ENCODE data around the gene NMRK1. TPM values are rescaled to one million over a fixed set of nuclear protein-coding genes. Genes with fewer than 3 reads are reported as not detected.

NMRK1 gene
- total RNA-seq, 2 experiments from 2014 or later, result 17.0 to 33.2 TPM

DNA sequence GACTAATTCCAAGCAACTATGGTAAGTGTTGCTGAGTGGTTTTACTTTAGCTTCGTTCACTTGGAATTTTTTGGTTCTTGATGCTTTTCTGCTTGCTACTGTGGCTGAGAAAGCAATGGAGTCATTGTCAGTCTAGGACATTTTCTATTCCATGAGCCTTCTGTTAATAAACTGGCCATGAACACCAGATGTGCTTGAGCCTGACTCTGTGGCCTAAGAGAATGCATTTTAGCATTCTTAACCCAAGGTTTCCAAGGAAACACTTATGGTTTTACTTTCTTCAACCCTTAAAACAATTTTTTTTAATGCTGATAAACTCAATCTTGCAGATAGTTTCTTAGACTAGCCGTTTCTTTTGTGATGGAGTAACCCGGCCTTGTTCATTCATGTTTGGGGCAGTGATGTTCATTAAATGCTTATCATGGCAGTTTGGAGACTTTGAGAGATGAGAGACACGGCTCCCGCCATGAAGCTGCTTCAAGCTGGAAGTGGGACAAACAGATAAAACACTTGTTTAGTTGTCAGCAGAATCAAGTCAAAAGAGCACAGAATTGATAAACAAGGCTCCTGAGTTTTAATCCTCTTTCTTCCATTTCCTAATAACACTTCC lies 42.8 kb upstream of the NMRK1 start:
- Histone ChIP-seq H3K4me3 (ENCODE audit: low read depth, low read length, poor library complexity, severe bottlenecking) (no peak overlapping the region), H3K36me3 (ENCODE audit: insufficient read depth, low read length) (peaks cover 50% of the 10 kb centered on the region), H3K9me3 (ENCODE audit: low read length) (no peaks in the 10 kb centered on the region), H3K4me2 (ENCODE audit: low read length) (no peak overlapping the region), H3K27ac (ENCODE audit: low read depth, low read length, poor library complexity, severe bottlenecking) (no peak overlapping the region), H2AFZ (ENCODE audit: low read length) (no peak overlapping the region), H3K4me1 (ENCODE audit: insufficient read depth, low read length, poor library complexity, severe bottlenecking) (no peaks in the 10 kb centered on the region), H4K20me1 (ENCODE audit: insufficient read depth, low read length) (no peaks in the 10 kb centered on the region), H3K79me2 (ENCODE audit: insufficient read depth, low read depth, low read length) (no peaks in the 10 kb centered on the region), H3K9me2 (ENCODE audit: insufficient read depth, low read length) (no peaks in the 10 kb centered on the region)
- ChIA-PET CTCF (ENCODE audit: unreplicated experiment) (no interaction called here), POLR2A (no interaction called here)
- BruUV-seq (replicated peaks), result no TSS peak
- TF ChIP-seq EZH2phosphoT487 (IDR thresholded peaks at IDR 0.05; ENCODE audit: borderline replicate concordance, low read depth, low read length), result no peak
- TF ChIP-seq, protein P1, sequence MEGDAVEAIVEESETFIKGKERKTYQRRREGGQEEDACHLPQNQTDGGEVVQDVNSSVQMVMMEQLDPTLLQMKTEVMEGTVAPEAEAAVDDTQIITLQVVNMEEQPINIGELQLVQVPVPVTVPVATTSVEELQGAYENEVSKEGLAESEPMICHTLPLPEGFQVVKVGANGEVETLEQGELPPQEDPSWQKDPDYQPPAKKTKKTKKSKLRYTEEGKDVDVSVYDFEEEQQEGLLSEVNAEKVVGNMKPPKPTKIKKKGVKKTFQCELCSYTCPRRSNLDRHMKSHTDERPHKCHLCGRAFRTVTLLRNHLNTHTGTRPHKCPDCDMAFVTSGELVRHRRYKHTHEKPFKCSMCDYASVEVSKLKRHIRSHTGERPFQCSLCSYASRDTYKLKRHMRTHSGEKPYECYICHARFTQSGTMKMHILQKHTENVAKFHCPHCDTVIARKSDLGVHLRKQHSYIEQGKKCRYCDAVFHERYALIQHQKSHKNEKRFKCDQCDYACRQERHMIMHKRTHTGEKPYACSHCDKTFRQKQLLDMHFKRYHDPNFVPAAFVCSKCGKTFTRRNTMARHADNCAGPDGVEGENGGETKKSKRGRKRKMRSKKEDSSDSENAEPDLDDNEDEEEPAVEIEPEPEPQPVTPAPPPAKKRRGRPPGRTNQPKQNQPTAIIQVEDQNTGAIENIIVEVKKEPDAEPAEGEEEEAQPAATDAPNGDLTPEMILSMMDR (conservative IDR thresholded peaks at IDR 0.05; ENCODE audit: low read length), result no peak
- intact Hi-C loops (cut with micrococcal nuclease; ENCODE audit: unreplicated experiment), result no loop called here
- no peak for DNase-seq (ENCODE audit: low spot score)

- Histone ChIP-seq H3K4me2 (ENCODE audit: low read length) (no peak overlapping the region), H2AFZ (ENCODE audit: low read length) (no peak overlapping the region), H4K20me1 (ENCODE audit: insufficient read depth, low read length) (no peaks in the 10 kb centered on the region), H3K27ac (ENCODE audit: low read depth, low read length, poor library complexity, severe bottlenecking) (no peak overlapping the region), H3K79me2 (ENCODE audit: insufficient read depth, low read depth, low read length) (no peaks in the 10 kb centered on the region), H3K4me3 (ENCODE audit: low read depth, low read length, poor library complexity, severe bottlenecking) (no peak overlapping the region), H3K4me1 (ENCODE audit: insufficient read depth, low read length, poor library complexity, severe bottlenecking) (no peaks in the 10 kb centered on the region), H3K9me2 (ENCODE audit: insufficient read depth, low read length) (no peaks in the 10 kb centered on the region), H3K36me3 (ENCODE audit: insufficient read depth, low read length) (peaks cover 48% of the 10 kb centered on the region), H3K9me3 (ENCODE audit: low read length) (no peaks in the 10 kb centered on the region)
- POLR2A ChIA-PET, result no interaction called here
- no peak for DNase-seq (ENCODE audit: low spot score)
- TF ChIP-seq EZH2phosphoT487 (IDR thresholded peaks at IDR 0.05; ENCODE audit: borderline replicate concordance, low read depth, low read length), result no peak
- TF ChIP-seq, protein P1 (conservative IDR thresholded peaks at IDR 0.05; ENCODE audit: low read length), result no peak
- BruUV-seq (replicated peaks), result no TSS peak
- CTCF ChIA-PET (ENCODE audit: unreplicated experiment), result no interaction called here
- intact Hi-C loops (cut with micrococcal nuclease; ENCODE audit: unreplicated experiment), result no loop called here
Observed at GRCh38 chr9:75130172-75130571, 42.2 kb upstream of the NMRK1 start.

DNA sequence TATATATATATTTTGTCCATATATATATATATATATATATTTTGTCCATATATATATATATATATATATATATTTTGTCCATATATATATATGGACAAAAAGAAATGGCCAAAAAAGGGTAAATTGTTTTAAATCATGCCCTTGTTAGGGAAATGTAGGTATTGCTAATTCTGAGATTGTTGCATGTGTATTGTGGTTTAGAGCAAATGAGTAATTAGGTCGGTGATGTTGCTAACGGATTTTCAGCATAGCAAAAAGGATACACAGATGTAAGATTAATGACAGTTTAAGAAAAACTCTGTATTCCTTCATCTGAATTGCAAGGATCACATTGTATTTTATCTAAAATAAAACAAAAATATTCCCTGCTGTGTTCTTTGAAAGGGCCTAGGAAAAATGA lies 40.6 kb upstream of the NMRK1 start:
- Histone ChIP-seq H3K79me2 (ENCODE audit: insufficient read depth, low read depth, low read length) (no peaks in the 10 kb centered on the region), H3K36me3 (ENCODE audit: insufficient read depth, low read length) (peaks cover 42% of the 10 kb centered on the region), H3K9me2 (ENCODE audit: insufficient read depth, low read length) (no peaks in the 10 kb centered on the region), H2AFZ (ENCODE audit: low read length) (no peak overlapping the region), H3K9me3 (ENCODE audit: low read length) (no peaks in the 10 kb centered on the region), H3K4me2 (ENCODE audit: low read length) (no peak overlapping the region), H3K4me3 (ENCODE audit: low read depth, low read length, poor library complexity, severe bottlenecking) (no peak overlapping the region), H4K20me1 (ENCODE audit: insufficient read depth, low read length) (no peaks in the 10 kb centered on the region), H3K27ac (ENCODE audit: low read depth, low read length, poor library complexity, severe bottlenecking) (no peak overlapping the region), H3K4me1 (ENCODE audit: insufficient read depth, low read length, poor library complexity, severe bottlenecking) (no peaks in the 10 kb centered on the region)
- ChIA-PET POLR2A (interaction anchor here (0.9 kb wide), 1 partner anchor 34 kb away, joined by 3 read pairs; no protein-coding TSS in a partner anchor), CTCF (ENCODE audit: unreplicated experiment) (no interaction called here)
- DNase-seq (ENCODE audit: low spot score), result no peak
- no peak for TF ChIP-seq EZH2phosphoT487 (IDR thresholded peaks at IDR 0.05; ENCODE audit: borderline replicate concordance, low read depth, low read length)
- TF ChIP-seq, protein P1 (conservative IDR thresholded peaks at IDR 0.05; ENCODE audit: low read length), result no peak
- BruUV-seq (replicated peaks), result no TSS peak
- intact Hi-C loops (cut with micrococcal nuclease; ENCODE audit: unreplicated experiment), result no loop called here
